Left lung (tissue), 10 donors: ENCODE measurements around the gene ZGRF1. TPM values are rescaled to one million over a fixed set of nuclear protein-coding genes. Genes with fewer than 3 reads are reported as not detected.
"Not testable (repeated sequence)": the region's sequence is repeated elsewhere in the genome, so short reads cannot be mapped to it uniquely, and the experiment has no call there.

ENCODE experiments used
- ATAC-seq: fragments of 200-7000 bp; cut with Tn5 transposase; one replicate; pipeline ENCODE4 v1.9.1; 2020; ENCODE audit warnings: moderate library complexity
- DNase-seq, 4 donors: peaks; one replicate each; pipeline ENCODE4 v3.0.0-alpha.2; 2013 to 2020
- H3K27ac ChIP-seq, 2 donors: fragments of 200-600 bp; sonication (generic) in 1 of 2; one replicate each; pipeline versions ENCODE4 v1.5.0 to v1.8.0; 2020 to 2021
- H3K27me3 ChIP-seq, 2 donors: fragments of 200-600 bp; sonication (generic) in 1 of 2; one replicate each; pipeline versions ENCODE4 v1.5.0 to v1.8.0; 2020 to 2021
- H3K36me3 ChIP-seq, 2 donors: fragments of 200-600 bp; sonication (generic) in 1 of 2; one replicate each; pipeline versions ENCODE4 v1.5.0 to v1.8.0; 2020 to 2021
- H3K4me1 ChIP-seq, 2 donors: fragments of 200-600 bp; one replicate each; pipeline ENCODE4 v1.8.0; 2021
- H3K4me3 ChIP-seq, 2 donors: fragments of 200-600 bp; sonication (generic) in 1 of 2; one replicate each; pipeline versions ENCODE4 v1.5.0 to v1.8.0; 2020 to 2021; ENCODE audit warnings: mild to moderate bottlenecking in 1 of 2
- H3K9me3 ChIP-seq, 2 donors: fragments of 200-600 bp; sonication (generic) in 1 of 2; one replicate each; pipeline versions ENCODE4 v1.5.0 to v1.8.0; 2020 to 2021
- CTCF ChIP-seq, 2 donors: fragments of 200-600 bp; sonication (generic) in 1 of 2; IDR thresholded peaks; one replicate each; pipeline versions ENCODE4 v1.5.0 to v1.8.0; 2021; ENCODE audit warnings: antibody characterized with exemption in 2 of 2
- intact Hi-C, 2 donors: fragments of 100-400 bp; cut with DNase I; formaldehyde crosslinking; loops; one replicate each; pipeline versions ENCODE4 v1.11.2 to v1.14.2; 2022
- microRNA-seq, 2 donors: library from miRNA; unstranded; fragments of <30 nt; microRNA quantifications; one replicate each; pipeline ENCODE4, GENCODE V29; 2019
- polyA plus RNA-seq, 6 donors: library from polyadenylated mRNA; unstranded; fragments of 120-200 nt; gene quantifications; one replicate each; pipeline ENCODE4 v1.2.1, GENCODE V29; 2013; ENCODE audit not compliant: insufficient read length in 6 of 6
- total RNA-seq, 2 donors: library from RNA; stranded (reverse); fragmentation: NEBNext Ultra II Directional; extraction: Animal tissue kit (Norgen Biotek cat#: 25700); gene quantifications; one replicate each; pipeline ENCODE4 v1.2.1, GENCODE V29; 2021
- donor health status: DM: no; HTN: yes; CAD: no.
- donor health status: DM: no; HTN: no; CAD: no.

Gene ZGRF1
- total and polyA plus RNA-seq, 8 donors, result 5.9 to 31.8 (median 18.6) TPM

- ATAC-seq, result no peak
- Histone ChIP-seq H3K36me3 (no peaks in the 10 kb centered on the region), H3K4me3 (no peak overlapping the region), H3K27me3 (peaks cover 74 to 100% of the 10 kb centered on the region in 2 donors), H3K9me3 (no peaks in the 10 kb centered on the region), H3K27ac (no peak overlapping the region), H3K4me1 (peaks cover 9 to 18% of the 10 kb centered on the region in 2 donors)
- intact Hi-C loops, result no loop called here
- DNase-seq, result no peak
- no peak for TF ChIP-seq CTCF (IDR thresholded peaks at IDR 0.05)
These were observed 128.4 kb downstream of the ZGRF1 start for GRCh38 chr4:112508356-112508755.

GRCh38 chr4:112504807-112505206, 131.9 kb downstream of the ZGRF1 start:
- peaks cover 46 to 95% of the 10 kb centered on the region in 2 donors for H3K27me3 ChIP-seq
- peaks cover 0 to 7% of the 10 kb centered on the region in 2 donors for H3K4me1 ChIP-seq
- intact Hi-C loops, result no loop called here
- ATAC-seq, result no peak
- H3K9me3 ChIP-seq, result no peaks in the 10 kb centered on the region
- H3K4me3 ChIP-seq, result no peak overlapping the region
- H3K36me3 ChIP-seq, result no peaks in the 10 kb centered on the region
- TF ChIP-seq CTCF (IDR thresholded peaks at IDR 0.05), result no peak
- DNase-seq, result no peak
- H3K27ac ChIP-seq, result no peak overlapping the region

- H3K9me3 ChIP-seq, result no peaks in the 10 kb centered on the region
- no peaks in the 10 kb centered on the region for H3K4me1 ChIP-seq
- intact Hi-C loops, result no loop called here
- no peak for DNase-seq
- ATAC-seq, result no peak
- H3K27me3 ChIP-seq, result peaks cover 28 to 77% of the 10 kb centered on the region in 2 donors
- H3K36me3 ChIP-seq, result no peaks in the 10 kb centered on the region
- no peak overlapping the region for H3K27ac ChIP-seq
- TF ChIP-seq CTCF (IDR thresholded peaks at IDR 0.05), result no peak
- no peak overlapping the region for H3K4me3 ChIP-seq
These were observed 133.8 kb downstream of the ZGRF1 start for GRCh38 chr4:112502871-112503270.

GRCh38 chr4:112492321-112492720, 144.4 kb downstream of the ZGRF1 start:
- Histone ChIP-seq H3K9me3 (peaks cover 0 to 20% of the 10 kb centered on the region in 2 donors), H3K27me3 (no peaks in the 10 kb centered on the region), H3K4me3 (no peak overlapping the region), H3K4me1 (no peaks in the 10 kb centered on the region), H3K27ac (no peak overlapping the region), H3K36me3 (no peaks in the 10 kb centered on the region)
- TF ChIP-seq CTCF (IDR thresholded peaks at IDR 0.05), result no peak
- DNase-seq (no peak), ATAC-seq (no peak)
- intact Hi-C loops, result no loop called here

- H3K27me3 ChIP-seq, ATAC-seq, H3K4me3 ChIP-seq, H3K36me3 ChIP-seq, DNase-seq, H3K27ac ChIP-seq, intact Hi-C loops, H3K4me1 ChIP-seq: not testable (repeated sequence)
- peaks cover 0 to 20% of the 10 kb centered on the region in 2 donors for H3K9me3 ChIP-seq
These were observed 145.9 kb downstream of the ZGRF1 start for GRCh38 chr4:112490808-112491207.

Small RNAs within 50 kb of the gene (microRNA-seq; reads per million reads assigned to microRNA genes)
- gene MIR302A, result 0 to 0.41 reads per million in 2 donors
- gene MIR302B, result 0 to 0.17 reads per million in 2 donors
- 0 to 0.17 reads per million in 2 donors for gene MIR302C
- gene MIR302D, result 0 to 0.17 reads per million in 2 donors
- 0 reads per million in 2 donors for gene MIR367

Other genes starting within 250 kb of the ZGRF1 start
- gene NEUROG2, start 120.7 kb downstream of the ZGRF1 start, total RNA-seq, result not detected
- gene NEUROG2, start 120.7 kb downstream of the ZGRF1 start, polyA plus RNA-seq, result not detected
- 10 to 100 TPM; 27.7 to 33.3 TPM for gene LARP7, start 234 bp upstream of the ZGRF1 start, total RNA-seq
- 100 to 1,000 TPM in 1 of 6 donors, 10 to 100 TPM in 5; 84.3 to 109 (median 94.7) TPM for gene LARP7, start 234 bp upstream of the ZGRF1 start, polyA plus RNA-seq